Measurements from ENCODE around the gene BARHL1.

BARHL1 gene

DNA sequence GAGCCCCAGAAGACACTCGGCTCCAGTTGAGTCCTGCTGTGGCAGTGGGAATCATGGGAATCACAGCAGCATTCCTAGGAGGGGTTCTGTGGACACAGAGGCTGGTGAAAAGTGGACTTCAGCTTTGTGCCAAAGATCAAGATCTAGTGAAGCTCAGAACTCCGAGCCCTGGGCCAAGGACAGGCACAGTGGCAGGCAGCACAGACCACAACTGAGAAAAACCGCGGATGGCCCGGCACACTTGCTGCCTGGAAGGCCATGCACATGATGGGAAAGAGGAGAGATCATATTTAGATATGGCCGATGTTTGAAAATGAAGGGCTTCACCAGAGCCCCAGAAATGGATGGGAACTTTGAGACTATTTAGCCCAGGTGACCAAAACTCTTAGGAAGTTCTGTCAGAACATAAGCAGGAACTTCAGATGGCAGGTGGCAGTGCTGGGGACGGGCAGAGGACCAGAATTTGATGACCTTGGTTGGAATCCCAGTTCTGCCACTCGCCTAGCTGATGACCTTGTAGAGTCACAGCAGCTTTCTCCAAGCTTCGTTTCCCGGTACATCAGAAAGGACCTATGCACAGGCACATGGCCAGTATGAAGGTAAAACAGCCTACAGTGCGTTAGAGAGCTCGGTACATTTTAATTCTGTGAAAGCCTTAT lies 18.0 kb downstream of the BARHL1 start:
- Mint-ChIP-seq H3K4me1 (peaks cover 5% of the 10 kb centered on the region), H3K27me3 (ENCODE audit: low read depth) (peaks cover 3% of the 10 kb centered on the region), H3K4me3 (no peak overlapping the region), H3K36me3 (ENCODE audit: low read depth) (peaks cover 53% of the 10 kb centered on the region), H3K27ac (no peak overlapping the region), H3K9me3 (no peaks in the 10 kb centered on the region)
- TF ChIP-seq, protein P1, sequence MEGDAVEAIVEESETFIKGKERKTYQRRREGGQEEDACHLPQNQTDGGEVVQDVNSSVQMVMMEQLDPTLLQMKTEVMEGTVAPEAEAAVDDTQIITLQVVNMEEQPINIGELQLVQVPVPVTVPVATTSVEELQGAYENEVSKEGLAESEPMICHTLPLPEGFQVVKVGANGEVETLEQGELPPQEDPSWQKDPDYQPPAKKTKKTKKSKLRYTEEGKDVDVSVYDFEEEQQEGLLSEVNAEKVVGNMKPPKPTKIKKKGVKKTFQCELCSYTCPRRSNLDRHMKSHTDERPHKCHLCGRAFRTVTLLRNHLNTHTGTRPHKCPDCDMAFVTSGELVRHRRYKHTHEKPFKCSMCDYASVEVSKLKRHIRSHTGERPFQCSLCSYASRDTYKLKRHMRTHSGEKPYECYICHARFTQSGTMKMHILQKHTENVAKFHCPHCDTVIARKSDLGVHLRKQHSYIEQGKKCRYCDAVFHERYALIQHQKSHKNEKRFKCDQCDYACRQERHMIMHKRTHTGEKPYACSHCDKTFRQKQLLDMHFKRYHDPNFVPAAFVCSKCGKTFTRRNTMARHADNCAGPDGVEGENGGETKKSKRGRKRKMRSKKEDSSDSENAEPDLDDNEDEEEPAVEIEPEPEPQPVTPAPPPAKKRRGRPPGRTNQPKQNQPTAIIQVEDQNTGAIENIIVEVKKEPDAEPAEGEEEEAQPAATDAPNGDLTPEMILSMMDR (IDR thresholded peaks at IDR 0.05; ENCODE audit: unreplicated experiment in 3 of 3): no peak

DNA sequence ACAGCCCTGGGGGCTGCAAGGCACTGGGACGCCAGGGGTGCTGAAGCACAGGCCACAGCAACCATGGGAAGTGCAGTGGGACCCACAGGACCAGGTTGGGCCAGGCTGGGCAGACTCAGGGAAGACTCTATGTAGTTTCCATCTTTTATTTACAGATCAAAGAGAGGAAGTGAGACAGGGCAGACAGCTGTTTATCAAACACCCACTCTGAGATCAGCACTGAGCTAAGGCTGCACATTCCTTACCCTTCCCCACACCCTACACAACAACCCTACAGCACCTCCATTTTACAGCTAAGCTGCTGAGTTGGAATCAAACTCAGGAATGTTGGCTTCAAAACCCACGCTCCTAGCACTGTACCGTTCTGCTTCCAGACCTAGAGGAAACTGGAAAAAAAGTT lies 19.8 kb downstream of the BARHL1 start:
- no peak overlapping the region for H3K27ac Mint-ChIP-seq

DNA sequence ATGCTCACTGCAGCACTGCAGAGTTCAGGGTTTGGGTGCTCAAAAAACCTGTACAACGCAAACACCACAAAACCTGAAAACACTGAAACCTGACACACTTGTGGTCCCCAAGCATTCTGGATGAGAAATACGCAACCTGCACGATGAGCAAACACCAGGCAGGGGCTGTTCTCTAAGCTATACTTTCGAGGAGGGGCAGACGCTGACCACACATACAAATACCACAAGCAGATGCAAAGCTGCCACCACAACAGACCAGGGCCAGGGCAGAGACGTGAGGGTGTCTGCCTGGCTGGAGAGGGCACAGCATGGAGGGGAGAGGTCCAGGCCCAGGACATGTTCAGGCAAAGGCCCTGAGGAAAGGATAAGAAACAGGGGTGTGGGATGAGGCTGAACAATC lies 23.0 kb downstream of the BARHL1 start:
- Mint-ChIP-seq H3K9me3 (no peaks in the 10 kb centered on the region), H3K36me3 (ENCODE audit: low read depth) (peaks cover 44% of the 10 kb centered on the region), H3K4me3 (no peak overlapping the region), H3K27me3 (ENCODE audit: low read depth) (no peaks in the 10 kb centered on the region), H3K27ac (no peak overlapping the region), H3K4me1 (peaks cover 5% of the 10 kb centered on the region)
- TF ChIP-seq, protein P1 (IDR thresholded peaks at IDR 0.05; ENCODE audit: unreplicated experiment in 3 of 3): no peak

More for the DNA sequence above, 19.8 kb downstream of the BARHL1 start:
- no peaks in the 10 kb centered on the region for H3K27me3 Mint-ChIP-seq (ENCODE audit: low read depth)
- TF ChIP-seq, protein P1 (IDR thresholded peaks at IDR 0.05; ENCODE audit: unreplicated experiment in 3 of 3): no peak
- no peak overlapping the region for H3K4me3 Mint-ChIP-seq
- H3K4me1 Mint-ChIP-seq: peaks cover 5% of the 10 kb centered on the region
- no peaks in the 10 kb centered on the region for H3K9me3 Mint-ChIP-seq
- peaks cover 45% of the 10 kb centered on the region for H3K36me3 Mint-ChIP-seq (ENCODE audit: low read depth)

DNA sequence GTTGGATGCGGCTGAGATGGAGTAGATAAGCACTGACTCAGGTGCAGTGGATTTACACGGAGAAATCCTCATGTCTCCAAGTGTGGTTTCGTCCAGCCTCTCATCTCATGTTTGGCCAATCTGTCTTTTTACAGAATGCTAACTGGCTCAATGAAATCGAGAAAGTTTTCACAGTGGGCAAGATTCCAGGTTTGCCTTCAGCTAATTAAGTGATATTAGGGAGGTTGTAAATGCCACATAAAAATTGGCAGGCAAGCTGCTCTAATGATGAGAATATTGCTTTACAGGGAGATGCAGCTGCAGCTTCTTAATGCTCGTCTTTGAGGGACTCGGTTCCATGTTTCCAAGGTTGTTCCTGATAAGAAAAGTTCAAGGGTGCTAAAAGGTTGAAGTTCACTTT lies 23.7 kb downstream of the BARHL1 start:
- no peaks in the 10 kb centered on the region for H3K27me3 Mint-ChIP-seq (ENCODE audit: low read depth)
- TF ChIP-seq, protein P1 (IDR thresholded peaks at IDR 0.05; ENCODE audit: unreplicated experiment in 3 of 3): no peak
- no peak overlapping the region for H3K4me3 Mint-ChIP-seq
- no peak overlapping the region for H3K27ac Mint-ChIP-seq
- peaks cover 44% of the 10 kb centered on the region for H3K36me3 Mint-ChIP-seq (ENCODE audit: low read depth)
- no peaks in the 10 kb centered on the region for H3K9me3 Mint-ChIP-seq
- H3K4me1 Mint-ChIP-seq: peaks cover 5% of the 10 kb centered on the region

DNA sequence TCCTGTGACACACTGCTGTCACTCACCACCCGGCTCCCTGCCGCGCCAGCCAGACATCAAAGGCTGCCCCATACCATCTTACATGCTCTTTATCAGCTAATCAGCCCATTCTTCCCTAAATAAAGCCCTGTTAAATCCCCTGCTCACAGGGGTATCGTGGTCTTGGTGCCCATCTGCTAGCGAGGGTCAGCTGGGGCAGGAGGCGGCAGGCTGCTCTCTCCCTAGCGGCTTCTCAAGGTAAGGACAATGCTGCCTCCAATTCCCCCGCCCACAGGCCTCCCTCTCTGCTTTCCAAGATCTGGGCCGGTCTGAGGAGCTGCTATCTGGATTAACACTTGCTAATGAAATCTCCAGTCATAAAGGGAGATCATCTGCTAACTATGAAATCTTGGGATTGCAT lies 26.8 kb downstream of the BARHL1 start:
- no peaks in the 10 kb centered on the region for H3K4me1 Mint-ChIP-seq
- TF ChIP-seq, protein P1 (IDR thresholded peaks at IDR 0.05; ENCODE audit: unreplicated experiment in 3 of 3): no peak
- no peak overlapping the region for H3K4me3 Mint-ChIP-seq
- H3K9me3 Mint-ChIP-seq: no peaks in the 10 kb centered on the region
- no peak overlapping the region for H3K27ac Mint-ChIP-seq
- H3K36me3 Mint-ChIP-seq (ENCODE audit: low read depth): peaks cover 57% of the 10 kb centered on the region
- no peaks in the 10 kb centered on the region for H3K27me3 Mint-ChIP-seq (ENCODE audit: low read depth)

DNA sequence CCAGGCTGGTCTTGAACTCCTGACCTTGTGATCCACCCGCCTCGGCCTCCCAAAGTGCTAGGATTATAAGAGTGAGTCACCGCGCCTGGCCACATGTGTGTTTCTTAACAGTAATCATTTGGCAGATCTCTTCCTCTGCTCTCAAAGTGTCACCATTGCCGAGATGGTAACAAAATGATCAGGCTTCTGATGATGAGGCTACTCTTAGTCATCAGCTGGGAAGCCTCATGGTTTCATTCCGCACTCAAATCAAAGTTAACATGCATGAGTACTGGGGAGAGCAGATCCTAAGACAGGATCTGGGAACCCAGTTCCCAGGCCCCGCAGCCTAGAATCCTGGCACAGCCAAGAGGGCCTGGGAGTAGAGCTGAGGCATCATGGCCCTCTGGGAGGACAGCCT lies 27.4 kb downstream of the BARHL1 start:
- Mint-ChIP-seq H3K27ac (no peak overlapping the region), H3K27me3 (ENCODE audit: low read depth) (no peaks in the 10 kb centered on the region), H3K36me3 (ENCODE audit: low read depth) (peaks cover 57% of the 10 kb centered on the region), H3K4me1 (no peaks in the 10 kb centered on the region), H3K9me3 (no peaks in the 10 kb centered on the region), H3K4me3 (no peak overlapping the region)
- TF ChIP-seq, protein P1 (IDR thresholded peaks at IDR 0.05; ENCODE audit: unreplicated experiment in 3 of 3): no peak
